Measurements from ENCODE around the gene HS3ST5. TPM values are rescaled to one million over a fixed set of nuclear protein-coding genes. Genes with fewer than 3 reads are reported as not detected.

HS3ST5 gene
- total and polyA plus RNA-seq, 4 donors, result not detected

GRCh38 chr6:114362957-114363356 lies 20.1 kb upstream of the HS3ST5 start:
- Histone ChIP-seq H3K4me1 (ENCODE audit: control insufficient read depth in 4 of 4, insufficient read depth in 4 of 4, low read length in 3 of 4) (no peaks in the 10 kb centered on the region), H3K27me3 (ENCODE audit: control insufficient read depth in 4 of 4, insufficient read depth in 4 of 4, low read length in 3 of 4) (no peaks in the 10 kb centered on the region), H3K36me3 (ENCODE audit: control insufficient read depth in 4 of 4, insufficient read depth in 3 of 4, low read depth in 1 of 4, low read length in 3 of 4) (no peaks in the 10 kb centered on the region), H3K27ac (ENCODE audit: low read depth in 1 of 2, low read length in 2 of 2) (no peak overlapping the region), H3K9ac (ENCODE audit: low read depth in 1 of 2, low read length in 2 of 2) (no peak overlapping the region), H3K9me3 (ENCODE audit: control insufficient read depth in 4 of 4, low read length in 3 of 4) (no peaks in the 10 kb centered on the region), H3K4me3 (ENCODE audit: low read depth in 1 of 3, low read length in 3 of 3) (no peak overlapping the region)
- WGBS, result 94% methylated on average over 2 of the region's 2 CpGs
- TF ChIP-seq, protein P1, sequence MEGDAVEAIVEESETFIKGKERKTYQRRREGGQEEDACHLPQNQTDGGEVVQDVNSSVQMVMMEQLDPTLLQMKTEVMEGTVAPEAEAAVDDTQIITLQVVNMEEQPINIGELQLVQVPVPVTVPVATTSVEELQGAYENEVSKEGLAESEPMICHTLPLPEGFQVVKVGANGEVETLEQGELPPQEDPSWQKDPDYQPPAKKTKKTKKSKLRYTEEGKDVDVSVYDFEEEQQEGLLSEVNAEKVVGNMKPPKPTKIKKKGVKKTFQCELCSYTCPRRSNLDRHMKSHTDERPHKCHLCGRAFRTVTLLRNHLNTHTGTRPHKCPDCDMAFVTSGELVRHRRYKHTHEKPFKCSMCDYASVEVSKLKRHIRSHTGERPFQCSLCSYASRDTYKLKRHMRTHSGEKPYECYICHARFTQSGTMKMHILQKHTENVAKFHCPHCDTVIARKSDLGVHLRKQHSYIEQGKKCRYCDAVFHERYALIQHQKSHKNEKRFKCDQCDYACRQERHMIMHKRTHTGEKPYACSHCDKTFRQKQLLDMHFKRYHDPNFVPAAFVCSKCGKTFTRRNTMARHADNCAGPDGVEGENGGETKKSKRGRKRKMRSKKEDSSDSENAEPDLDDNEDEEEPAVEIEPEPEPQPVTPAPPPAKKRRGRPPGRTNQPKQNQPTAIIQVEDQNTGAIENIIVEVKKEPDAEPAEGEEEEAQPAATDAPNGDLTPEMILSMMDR (IDR thresholded peaks at IDR 0.05; ENCODE audit: low read depth, low read length, missing input control), result no peak
- TF ChIP-seq MAX (IDR thresholded peaks at IDR 0.05) (no peak), EGR1 (IDR thresholded peaks at IDR 0.05; ENCODE audit: low read depth in 2 of 2) (no peak)
- DNase-seq (ENCODE audit: low spot score), result no peak

DNA sequence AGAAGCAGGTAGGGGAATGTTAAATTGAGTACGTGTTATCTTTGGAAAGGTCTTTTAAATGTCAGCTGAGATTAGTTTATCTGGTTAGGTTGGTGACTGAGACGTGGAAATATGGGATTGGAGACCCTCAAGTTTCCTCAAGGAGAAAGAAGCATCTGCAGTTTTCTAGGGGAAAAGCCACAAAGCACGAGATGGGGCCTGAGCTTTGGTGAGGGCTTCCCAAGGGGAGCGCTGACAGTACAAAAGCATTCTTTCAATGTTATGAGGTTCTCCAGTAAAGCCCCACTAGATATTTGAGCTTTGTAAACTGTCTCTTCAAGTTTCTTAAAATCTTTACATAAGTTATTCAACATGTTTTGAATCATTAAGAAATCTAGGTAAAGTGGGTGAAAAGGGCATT lies 19.6 kb upstream of the HS3ST5 start:
- Histone ChIP-seq H3K36me3 (ENCODE audit: control insufficient read depth in 4 of 4, insufficient read depth in 3 of 4, low read depth in 1 of 4, low read length in 3 of 4) (no peaks in the 10 kb centered on the region), H3K9me3 (ENCODE audit: control insufficient read depth in 4 of 4, low read length in 3 of 4) (no peaks in the 10 kb centered on the region), H3K9ac (ENCODE audit: low read depth in 1 of 2, low read length in 2 of 2) (no peak overlapping the region), H3K4me3 (ENCODE audit: low read depth in 1 of 3, low read length in 3 of 3) (no peak overlapping the region), H3K4me1 (ENCODE audit: control insufficient read depth in 4 of 4, insufficient read depth in 4 of 4, low read length in 3 of 4) (no peaks in the 10 kb centered on the region), H3K27me3 (ENCODE audit: control insufficient read depth in 4 of 4, insufficient read depth in 4 of 4, low read length in 3 of 4) (no peaks in the 10 kb centered on the region), H3K27ac (ENCODE audit: low read depth in 1 of 2, low read length in 2 of 2) (no peak overlapping the region)
- 81% methylated on average over 4 of the region's 4 CpGs for WGBS
- DNase-seq (ENCODE audit: low spot score), result no peak
- TF ChIP-seq, protein P2, sequence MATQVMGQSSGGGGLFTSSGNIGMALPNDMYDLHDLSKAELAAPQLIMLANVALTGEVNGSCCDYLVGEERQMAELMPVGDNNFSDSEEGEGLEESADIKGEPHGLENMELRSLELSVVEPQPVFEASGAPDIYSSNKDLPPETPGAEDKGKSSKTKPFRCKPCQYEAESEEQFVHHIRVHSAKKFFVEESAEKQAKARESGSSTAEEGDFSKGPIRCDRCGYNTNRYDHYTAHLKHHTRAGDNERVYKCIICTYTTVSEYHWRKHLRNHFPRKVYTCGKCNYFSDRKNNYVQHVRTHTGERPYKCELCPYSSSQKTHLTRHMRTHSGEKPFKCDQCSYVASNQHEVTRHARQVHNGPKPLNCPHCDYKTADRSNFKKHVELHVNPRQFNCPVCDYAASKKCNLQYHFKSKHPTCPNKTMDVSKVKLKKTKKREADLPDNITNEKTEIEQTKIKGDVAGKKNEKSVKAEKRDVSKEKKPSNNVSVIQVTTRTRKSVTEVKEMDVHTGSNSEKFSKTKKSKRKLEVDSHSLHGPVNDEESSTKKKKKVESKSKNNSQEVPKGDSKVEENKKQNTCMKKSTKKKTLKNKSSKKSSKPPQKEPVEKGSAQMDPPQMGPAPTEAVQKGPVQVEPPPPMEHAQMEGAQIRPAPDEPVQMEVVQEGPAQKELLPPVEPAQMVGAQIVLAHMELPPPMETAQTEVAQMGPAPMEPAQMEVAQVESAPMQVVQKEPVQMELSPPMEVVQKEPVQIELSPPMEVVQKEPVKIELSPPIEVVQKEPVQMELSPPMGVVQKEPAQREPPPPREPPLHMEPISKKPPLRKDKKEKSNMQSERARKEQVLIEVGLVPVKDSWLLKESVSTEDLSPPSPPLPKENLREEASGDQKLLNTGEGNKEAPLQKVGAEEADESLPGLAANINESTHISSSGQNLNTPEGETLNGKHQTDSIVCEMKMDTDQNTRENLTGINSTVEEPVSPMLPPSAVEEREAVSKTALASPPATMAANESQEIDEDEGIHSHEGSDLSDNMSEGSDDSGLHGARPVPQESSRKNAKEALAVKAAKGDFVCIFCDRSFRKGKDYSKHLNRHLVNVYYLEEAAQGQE (IDR thresholded peaks at IDR 0.05), result no peak
- no peak for TF ChIP-seq ZBTB33 (IDR thresholded peaks at IDR 0.05)
- TF ChIP-seq HNF4G (IDR thresholded peaks at IDR 0.05), result no peak
- no peak for TF ChIP-seq JUND (IDR thresholded peaks at IDR 0.05)

DNA sequence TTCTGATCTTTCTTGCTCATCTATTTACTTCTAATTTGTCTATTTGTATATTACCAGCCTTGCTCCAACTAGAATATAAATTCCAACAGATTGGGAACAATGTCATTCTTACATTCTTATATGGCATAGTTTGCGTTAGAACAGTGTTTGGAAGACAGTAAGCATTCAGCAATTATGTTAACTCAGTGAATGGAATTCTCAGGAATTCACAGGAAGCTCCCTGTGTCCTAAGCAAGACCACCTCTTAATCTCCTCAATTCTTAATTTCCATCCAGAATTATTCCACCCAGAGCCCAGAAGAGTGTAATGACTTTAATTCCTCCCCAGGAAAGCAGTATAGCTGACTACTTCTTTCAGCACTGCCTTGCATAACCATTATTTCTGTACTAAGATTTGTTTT lies 18.2 kb upstream of the HS3ST5 start:
- H3K27me3 ChIP-seq (ENCODE audit: control insufficient read depth in 4 of 4, insufficient read depth in 4 of 4, low read length in 3 of 4), result no peaks in the 10 kb centered on the region
- H3K9me3 ChIP-seq (ENCODE audit: control insufficient read depth in 4 of 4, low read length in 3 of 4), result no peaks in the 10 kb centered on the region
- no peak overlapping the region for H3K4me3 ChIP-seq (ENCODE audit: low read depth in 1 of 3, low read length in 3 of 3)
- DNase-seq (ENCODE audit: low spot score), result no peak
- no peaks in the 10 kb centered on the region for H3K4me1 ChIP-seq (ENCODE audit: control insufficient read depth in 4 of 4, insufficient read depth in 4 of 4, low read length in 3 of 4)
- 85% methylated on average over 1 of the region's 1 CpG for WGBS
- H3K9ac ChIP-seq (ENCODE audit: low read depth in 1 of 2, low read length in 2 of 2), result no peak overlapping the region
- H3K36me3 ChIP-seq (ENCODE audit: control insufficient read depth in 4 of 4, insufficient read depth in 3 of 4, low read depth in 1 of 4, low read length in 3 of 4), result no peaks in the 10 kb centered on the region
- H3K27ac ChIP-seq (ENCODE audit: low read depth in 1 of 2, low read length in 2 of 2), result no peak overlapping the region
- TF ChIP-seq HNF4A (conservative IDR thresholded peaks at IDR 0.05) (no peak), FOXA2 (IDR thresholded peaks at IDR 0.05) (no peak), HNF4G (IDR thresholded peaks at IDR 0.05) (no peak), ZBTB33 (IDR thresholded peaks at IDR 0.05) (no peak), SP1 (IDR thresholded peaks at IDR 0.05) (no peak)
